ENCODE data around the gene CTSA. TPM values are rescaled to one million over a fixed set of nuclear protein-coding genes. Genes with fewer than 3 reads are reported as not detected.

Gene CTSA
- total and polyA plus RNA-seq, 9 of the 15 experiments (the other 6 are each of a cell fraction or from before 2014, with no cell fraction given) = 8.8 to 61.7 (median 28.3) TPM

GRCh38 chr20:45910670-45911485, 19.7 kb downstream of the CTSA start (continued):
- TF ChIP-seq TAF7 (tag; IDR thresholded peaks at IDR 0.05) (peak; percentile 75), RFX5 (IDR thresholded peaks at IDR 0.05; ENCODE audit: low read depth, low read length) (no peak), NRF1 (conservative IDR thresholded peaks at IDR 0.05 in 1 of 2, IDR thresholded peaks at IDR 0.05 in 1 of 2) (peak; percentile 65 to 72), L3MBTL2 (IDR thresholded peaks at IDR 0.05) (peak; percentile 48; the same call in 1 of the 2 replicates), CREB1 (IDR thresholded peaks at IDR 0.05) (no peak), CREB1 (CRISPR knock-in tag; IDR thresholded peaks at IDR 0.05) (no peak), CBX8 (IDR thresholded peaks at IDR 0.05; ENCODE audit: borderline replicate concordance, extremely low read depth, low read depth, low read length, poor library complexity, severe bottlenecking) (no peak), CAMTA2 (CRISPR knock-in tag; conservative IDR thresholded peaks at IDR 0.05) (no peak), ATF7 (IDR thresholded peaks at IDR 0.05) (peak; percentile 95), NFE2L1 (tag; IDR thresholded peaks at IDR 0.05; ENCODE audit: borderline replicate concordance, low read depth) (no peak), ELF1 (tag; IDR thresholded peaks at IDR 0.05) (peak; percentile 51; the same call in 1 of the 2 replicates), ZNF695 (CRISPR knock-in tag; IDR thresholded peaks at IDR 0.05) (no peak), ARHGAP35 (IDR thresholded peaks at IDR 0.05; ENCODE audit: partially characterized antibody) (no peak), MYBL2 (IDR thresholded peaks at IDR 0.05; ENCODE audit: low read depth) (no peak), MYBL2 (CRISPR knock-in tag; IDR thresholded peaks at IDR 0.05; ENCODE audit: borderline replicate concordance) (no peak), ZNF274 (IDR thresholded peaks at IDR 0.05; ENCODE audit: borderline replicate concordance, low read depth, low read length) (no peak), ZBTB9 (CRISPR knock-in tag; IDR thresholded peaks at IDR 0.05) (no peak), KAT2B (IDR thresholded peaks at IDR 0.05; ENCODE audit: low read depth, low read length) (no peak), SRSF9 (IDR thresholded peaks at IDR 0.05; ENCODE audit: borderline replicate concordance, low read depth, low read length) (no peak), CC2D1A (IDR thresholded peaks at IDR 0.05) (0 out of 2 replicates have a peak, but pooled peaks have one; percentile 38), ZNF280B (CRISPR knock-in tag; IDR thresholded peaks at IDR 0.05) (no peak)
- TF ChIP-seq, protein P1, sequence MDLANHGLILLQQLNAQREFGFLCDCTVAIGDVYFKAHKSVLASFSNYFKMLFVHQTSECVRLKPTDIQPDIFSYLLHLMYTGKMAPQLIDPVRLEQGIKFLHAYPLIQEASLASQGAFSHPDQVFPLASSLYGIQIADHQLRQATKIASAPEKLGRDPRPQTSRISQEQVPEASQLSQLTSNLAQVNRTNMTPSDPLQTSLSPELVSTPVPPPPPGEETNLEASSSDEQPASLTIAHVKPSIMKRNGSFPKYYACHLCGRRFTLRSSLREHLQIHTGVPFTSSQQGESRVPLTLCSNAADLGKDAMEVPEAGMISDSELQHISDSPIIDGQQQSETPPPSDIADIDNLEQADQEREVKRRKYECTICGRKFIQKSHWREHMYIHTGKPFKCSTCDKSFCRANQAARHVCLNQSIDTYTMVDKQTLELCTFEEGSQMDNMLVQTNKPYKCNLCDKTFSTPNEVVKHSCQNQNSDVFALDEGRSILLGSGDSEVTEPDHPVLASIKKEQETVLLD (IDR thresholded peaks at IDR 0.05) = no peak

All from K562 (cell line).